Renal cortical epithelial cell (primary cell): Measurements from ENCODE around the gene IKZF2. TPM values are rescaled to one million over a fixed set of nuclear protein-coding genes. Genes with fewer than 3 reads are reported as not detected.
A peak's percentile ranks its signal among the peaks of the same experiment; 100 is the strongest.

Source experiments
- DNase-seq: peaks from one replicate; pipeline ENCODE4 v3.0.0-alpha.2; 2011; ENCODE audit warnings: low read depth
- total RNA-seq: library from RNA; depleted of rRNA; stranded (reverse); fragments of >200 nt; gene quantifications from 2 replicates; pipeline ENCODE4 v1.2.3, GENCODE V29; 2014

Gene IKZF2
- total RNA-seq, 1 donor from 2014 or later = 17.7 TPM

DNA sequence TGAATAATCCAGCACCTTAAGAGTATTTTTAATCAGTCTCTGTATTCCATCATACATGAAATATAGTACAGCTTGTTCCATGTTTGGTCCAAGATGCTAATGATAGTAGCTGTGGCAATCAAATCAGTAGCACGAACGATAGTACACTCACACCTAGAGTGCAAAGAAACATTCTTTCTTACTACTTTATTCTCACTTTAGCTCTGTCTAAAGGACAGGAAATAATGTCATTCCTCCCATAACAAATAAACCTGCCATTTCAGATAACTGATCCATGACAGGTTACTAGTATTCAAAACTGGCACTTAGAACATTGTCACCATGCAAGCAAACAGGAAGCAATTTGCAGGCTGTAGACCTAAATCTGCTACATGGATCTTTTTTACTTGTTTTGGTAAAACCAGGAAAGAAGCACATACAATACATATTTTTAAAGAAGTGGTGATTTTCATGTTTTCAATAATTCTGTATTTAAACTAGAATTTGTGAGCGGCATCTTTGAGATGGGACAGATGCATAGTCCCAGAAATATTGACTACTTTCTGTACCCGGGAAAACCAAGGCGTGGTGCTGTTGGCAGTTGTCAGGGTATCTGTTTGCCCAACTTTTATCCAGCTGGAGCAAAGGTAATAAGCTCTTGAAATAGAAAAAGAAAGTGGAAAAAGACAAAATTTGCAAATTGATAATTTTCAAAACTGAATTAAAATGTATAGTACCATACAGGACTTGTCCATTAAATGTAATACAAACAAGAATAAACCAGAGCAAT, 49.5 kb downstream of the IKZF2 start:
- DNase-seq = no peak

- no peak for DNase-seq
Measured at GRCh38 chr2:213101109-213101508, 50.3 kb downstream of the IKZF2 start.

- DNase-seq = no peak
Measured at GRCh38 chr2:213098612-213099011, 52.8 kb downstream of the IKZF2 start.

GRCh38 chr2:213091765-213092164, 59.6 kb downstream of the IKZF2 start:
- no peak for DNase-seq

- no peak for DNase-seq
Measured at GRCh38 chr2:213090772-213091171, 60.6 kb downstream of the IKZF2 start.

DNA sequence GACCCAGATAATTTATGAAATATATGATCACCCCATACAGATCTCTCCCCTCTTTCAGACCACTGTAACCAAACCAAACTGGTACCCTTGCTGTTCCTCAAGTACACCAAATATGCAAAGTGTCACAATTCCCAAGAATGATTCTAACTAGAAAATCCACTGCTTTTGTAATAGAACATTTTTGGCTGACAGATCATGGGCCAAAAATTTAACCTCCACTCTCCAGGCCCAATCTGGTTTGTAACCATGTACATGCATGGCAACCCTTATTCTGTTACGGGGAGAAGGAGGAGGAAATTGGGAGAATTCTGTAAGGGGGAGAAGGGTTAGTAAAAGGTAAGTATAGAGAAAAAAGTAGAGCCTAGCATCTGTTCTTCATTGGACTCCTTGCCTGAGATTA, 62.0 kb downstream of the IKZF2 start:
- no peak for DNase-seq

- no peak for DNase-seq
Measured at GRCh38 chr2:213087040-213087439, 64.4 kb downstream of the IKZF2 start.

DNA sequence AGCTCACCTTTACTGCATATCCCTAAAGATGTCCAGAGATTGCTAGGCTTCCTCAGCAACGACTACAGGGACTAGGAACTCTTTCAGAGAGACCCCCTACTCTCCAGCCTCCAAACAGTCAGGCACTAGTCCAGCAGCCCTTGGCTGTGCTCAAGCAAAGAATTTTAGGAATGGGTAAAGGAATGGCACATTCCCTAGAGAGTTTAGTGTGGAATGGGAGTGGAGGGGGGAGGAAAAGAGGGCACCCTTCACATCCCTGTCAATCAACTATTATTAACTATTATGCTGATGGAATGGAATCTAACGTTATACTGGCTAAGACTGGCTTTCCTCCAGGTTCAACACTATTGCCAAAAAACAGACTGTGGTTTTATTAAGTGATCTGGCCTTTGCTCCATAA, 64.8 kb downstream of the IKZF2 start:
- DNase-seq = peak; percentile 22

DNA sequence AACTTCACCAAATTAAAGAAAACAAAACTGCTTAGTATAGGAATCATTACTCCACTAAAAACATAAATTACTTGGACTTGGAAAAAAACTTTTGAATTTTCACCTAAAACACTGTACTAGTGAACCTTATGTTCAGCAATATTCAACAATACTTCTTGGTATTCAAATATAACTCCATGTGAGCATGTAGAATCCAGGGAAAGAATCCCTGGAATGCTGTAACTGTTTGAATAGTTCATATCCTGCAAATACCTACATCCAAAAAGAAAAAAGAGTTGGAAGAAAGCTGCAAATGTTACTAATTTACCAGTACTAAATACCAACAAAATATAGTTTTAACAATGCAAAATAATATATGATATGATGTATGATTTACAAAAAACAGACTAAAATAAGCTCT, 65.4 kb downstream of the IKZF2 start:
- DNase-seq = peak; percentile 57

DNA sequence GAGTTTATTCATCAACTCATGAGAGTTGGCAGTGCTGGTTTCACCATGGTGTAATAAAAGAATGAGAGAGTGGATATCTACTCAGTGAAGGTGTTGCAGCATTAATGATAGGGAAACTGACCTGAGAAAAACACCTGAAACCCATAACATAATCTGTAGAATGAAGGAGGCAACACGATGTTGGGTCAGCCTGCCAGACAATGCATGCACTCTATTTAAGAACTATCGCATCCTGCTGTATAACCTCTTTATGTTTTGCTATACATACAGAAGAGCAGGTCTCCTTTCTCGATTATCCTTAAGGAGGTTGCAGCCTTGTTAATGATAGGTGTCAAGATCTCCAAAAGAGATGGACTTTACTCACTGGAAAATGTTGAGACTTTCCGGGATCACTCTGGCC, 65.9 kb downstream of the IKZF2 start:
- no peak for DNase-seq

DNA sequence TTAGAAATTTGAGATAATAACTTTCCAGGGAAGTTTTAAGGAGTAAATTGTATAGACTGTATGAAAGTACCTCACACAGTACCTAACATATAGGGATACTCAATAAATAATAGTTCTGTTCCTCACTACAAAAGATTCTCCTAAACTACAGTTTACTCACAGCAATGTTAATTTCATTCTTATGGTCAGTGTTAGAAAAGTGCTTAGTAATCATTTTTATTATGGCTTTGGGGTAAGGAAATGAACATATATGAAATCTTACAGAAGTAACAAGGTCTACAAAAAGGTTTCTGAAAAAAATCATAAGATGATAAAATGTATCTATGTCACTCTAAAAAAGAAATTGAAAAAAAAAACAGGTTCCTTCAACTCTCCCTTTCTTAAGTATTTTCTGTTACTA, 67.2 kb downstream of the IKZF2 start:
- DNase-seq = no peak

GRCh38 chr2:213080969-213081617, 70.3 kb downstream of the IKZF2 start:
- no peak for DNase-seq

DNA sequence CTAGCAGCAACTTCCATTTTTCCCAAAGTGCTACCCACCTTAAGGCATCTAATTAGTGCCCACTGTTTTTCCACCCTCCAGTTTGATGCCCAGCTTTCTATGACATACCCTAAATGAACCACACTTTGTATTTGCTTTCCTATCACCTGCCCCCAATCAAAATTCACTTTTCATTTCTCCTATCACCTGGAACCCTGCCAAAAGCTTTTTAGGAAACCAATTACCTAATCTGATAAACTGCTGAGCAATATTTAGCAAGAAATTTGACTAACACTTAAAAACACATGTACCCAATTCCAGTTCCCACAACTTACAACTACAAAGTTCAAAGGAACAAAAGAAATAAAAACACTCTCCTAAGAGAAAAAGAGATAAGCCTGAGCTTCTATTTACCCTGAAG, 71.7 kb downstream of the IKZF2 start:
- no peak for DNase-seq

- DNase-seq = no peak
Measured at GRCh38 chr2:213078686-213079085, 72.7 kb downstream of the IKZF2 start.

GRCh38 chr2:213069531-213069930, 81.9 kb downstream of the IKZF2 start:
- no peak for DNase-seq

GRCh38 chr2:213068676-213069359, 82.6 kb downstream of the IKZF2 start:
- DNase-seq = no peak

GRCh38 chr2:213067888-213068287, 83.5 kb downstream of the IKZF2 start:
- no peak for DNase-seq

- no peak for DNase-seq
Measured at GRCh38 chr2:213066443-213066743, 85.0 kb downstream of the IKZF2 start.

DNA sequence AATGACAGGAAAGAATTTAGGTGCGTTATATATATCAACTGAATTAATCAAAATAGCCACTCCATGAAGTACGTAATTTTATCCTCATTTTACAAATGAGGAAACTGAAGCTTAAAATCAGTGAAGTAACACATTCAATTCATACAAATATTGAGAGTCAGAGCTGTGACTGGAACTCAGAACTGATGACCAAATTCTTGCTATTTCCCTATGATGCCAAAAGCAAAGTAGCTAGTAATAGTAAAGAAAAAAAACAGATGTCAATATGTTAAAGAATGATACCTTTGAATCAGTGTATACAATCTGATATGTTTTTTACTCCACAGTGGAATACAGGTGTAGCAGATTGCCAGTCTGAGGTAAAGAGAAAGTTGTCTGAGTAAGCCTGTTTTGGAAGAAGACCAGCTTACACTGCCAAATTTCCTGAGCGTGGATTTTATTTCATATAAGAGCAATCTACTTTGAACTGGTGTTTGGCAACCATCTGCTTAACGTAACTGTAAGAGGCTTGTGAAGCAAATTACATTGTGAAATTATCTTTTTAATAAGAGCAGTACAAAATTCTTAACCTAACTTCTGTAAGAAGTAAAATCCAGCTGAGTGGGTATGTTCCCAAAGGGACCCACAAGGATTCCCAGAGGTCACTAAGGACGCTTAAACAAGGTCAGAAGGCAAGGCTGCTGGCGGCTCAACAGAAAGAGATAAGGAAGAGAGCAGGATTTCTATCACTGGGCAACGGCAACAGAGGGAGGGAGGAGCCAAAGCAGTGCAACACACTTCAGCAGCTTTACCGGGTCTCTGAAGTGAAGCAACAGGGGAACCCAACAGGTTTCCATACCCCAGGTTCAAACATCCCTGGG, 85.6 kb downstream of the IKZF2 start:
- DNase-seq = no peak

DNA sequence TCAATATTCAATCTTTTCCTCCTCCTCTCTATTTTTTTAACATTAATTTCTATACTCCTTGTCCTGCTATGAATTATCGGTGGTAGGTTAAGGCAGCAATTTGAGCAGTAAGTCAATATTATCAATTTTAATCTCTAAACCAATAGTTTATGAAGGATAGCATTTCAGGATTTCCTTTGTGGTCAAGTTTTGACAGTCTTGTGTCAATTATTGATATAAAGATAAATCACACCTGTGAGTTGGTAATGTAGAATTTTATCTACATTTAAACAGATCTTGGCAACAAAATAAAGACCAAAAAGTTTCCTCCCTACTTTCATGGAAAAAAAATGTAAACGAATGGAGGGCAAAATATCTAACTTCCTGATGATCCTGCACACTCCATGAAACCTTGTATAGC, 87.3 kb downstream of the IKZF2 start:
- no peak for DNase-seq

GRCh38 chr2:213057977-213058376, 93.4 kb downstream of the IKZF2 start:
- no peak for DNase-seq

DNA sequence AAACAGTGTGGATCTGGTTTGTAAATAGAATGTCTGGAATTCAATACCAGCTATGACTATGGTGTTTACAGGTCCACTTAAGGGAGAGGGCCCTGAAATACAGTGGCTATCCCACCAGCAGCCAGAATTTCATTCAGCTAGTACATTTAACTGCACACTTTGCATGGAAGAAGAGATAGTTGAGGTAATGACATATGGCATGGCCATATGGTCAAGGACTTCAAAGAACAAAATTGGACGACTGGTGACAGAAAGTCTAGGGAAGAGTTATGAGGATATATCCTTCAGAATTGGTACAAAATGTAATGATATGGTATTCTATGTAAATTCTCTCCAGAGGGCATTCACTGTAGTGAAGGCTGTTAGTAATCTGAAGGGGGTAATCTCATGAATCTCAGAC, 105.0 kb downstream of the IKZF2 start:
- no peak for DNase-seq
